Hepatocyte (in vitro differentiated cells): ENCODE data around the gene PPP6C. TPM values are rescaled to one million over a fixed set of nuclear protein-coding genes. Genes with fewer than 3 reads are reported as not detected.

ENCODE experiments used
- DNase-seq: peaks from one replicate; pipeline ENCODE4 v3.0.0-alpha.2; 2016; ENCODE audit warnings: low spot score
- H2AFZ ChIP-seq: fragments of 200-600 bp; sonication (generic); 2 replicates; pipeline ENCODE4 v1.6.0; 2016; ENCODE audit warnings: antibody characterized with exemption, mild to moderate bottlenecking
- H3K27ac ChIP-seq: fragments of 200-600 bp; sonication (generic); 2 replicates; pipeline ENCODE4 v1.5.1; 2016; ENCODE audit warnings: mild to moderate bottlenecking
- H3K27me3 ChIP-seq: fragments of 200-600 bp; sonication (generic); 2 replicates; pipeline ENCODE4 v1.6.1; 2016
- H3K36me3 ChIP-seq: fragments of 200-600 bp; sonication (generic); replicated peaks from 2 replicates; pipeline ENCODE4 v1.5.1; 2016; ENCODE audit warnings: low read depth; ENCODE audit not compliant: insufficient read depth
- H3K4me1 ChIP-seq: fragments of 200-600 bp; sonication (generic); 2 replicates; pipeline ENCODE4 v1.5.1; 2016; ENCODE audit warnings: mild to moderate bottlenecking, moderate library complexity; ENCODE audit not compliant: insufficient read depth
- H3K4me2 ChIP-seq: fragments of 200-600 bp; sonication (generic); 2 replicates; pipeline ENCODE4 v1.6.0; 2016
- H3K4me3 ChIP-seq: fragments of 200-600 bp; sonication (generic); 2 replicates; pipeline ENCODE4 v1.5.1; 2016; ENCODE audit warnings: mild to moderate bottlenecking
- H3K79me2 ChIP-seq: fragments of 200-600 bp; sonication (generic); 2 replicates; pipeline ENCODE4 v1.6.0; 2017; ENCODE audit warnings: mild to moderate bottlenecking
- H3K9me2 ChIP-seq: fragments of 200-600 bp; sonication (generic); replicated peaks from 2 replicates; pipeline ENCODE4 v1.6.0; 2017; ENCODE audit warnings: mild to moderate bottlenecking; ENCODE audit not compliant: insufficient read depth
- H3K9me3 ChIP-seq: fragments of 200-600 bp; sonication (generic); 2 replicates; pipeline ENCODE4 v1.5.1; 2016; ENCODE audit warnings: low read depth, mild to moderate bottlenecking
- H4K20me1 ChIP-seq: fragments of 200-600 bp; sonication (generic); 2 replicates; pipeline ENCODE4 v1.6.0; 2016; ENCODE audit warnings: mild to moderate bottlenecking; ENCODE audit not compliant: insufficient read depth, poor library complexity, severe bottlenecking
- EZH2 ChIP-seq: fragments of 200-600 bp; sonication (generic); IDR thresholded peaks from 2 replicates; pipeline ENCODE4 v1.6.1; 2016; ENCODE audit warnings: antibody characterized with exemption, mild to moderate bottlenecking, borderline replicate concordance
- EZH2phosphoT487 ChIP-seq: fragments of 200-600 bp; sonication (generic); IDR thresholded peaks from one replicate; pipeline ENCODE4 v1.6.1; 2018; ENCODE audit warnings: antibody characterized with exemption, mild to moderate bottlenecking, low read depth, moderate library complexity; ENCODE audit not compliant: unreplicated experiment, severe bottlenecking
- WGBS: methylation state at CpG from one replicate; pipeline ENCODE4 v1.1.6; 2016; ENCODE audit warnings: low lambda C conversion rate; ENCODE audit errors: missing lambda C conversion rate; 5-methylcytosine and 5-hydroxymethylcytosine counted together
- polyA plus RNA-seq: library from polyadenylated mRNA; unstranded; fragments of >200 nt; fragmentation: Nextera tagmentation; extraction: Ambion mirVana; gene quantifications from 2 replicates; pipeline ENCODE4 v1.2.1, GENCODE V29; 2016
- total RNA-seq: library from RNA; depleted of rRNA; stranded (reverse); fragments of >200 nt; gene quantifications from 2 replicates; pipeline ENCODE4 v1.2.3, GENCODE V29; 2014
- TF ChIP-seq, protein P1 (sequence below): fragments of 200-600 bp; sonication (generic); IDR thresholded peaks from 2 replicates; pipeline ENCODE4 v1.5.1; 2016; ENCODE audit warnings: antibody characterized with exemption, mild to moderate bottlenecking; ENCODE audit not compliant: poor library complexity

The PPP6C gene
- total and polyA plus RNA-seq, 2 experiments from 2014 or later = 24.7 to 36.2 TPM

DNA sequence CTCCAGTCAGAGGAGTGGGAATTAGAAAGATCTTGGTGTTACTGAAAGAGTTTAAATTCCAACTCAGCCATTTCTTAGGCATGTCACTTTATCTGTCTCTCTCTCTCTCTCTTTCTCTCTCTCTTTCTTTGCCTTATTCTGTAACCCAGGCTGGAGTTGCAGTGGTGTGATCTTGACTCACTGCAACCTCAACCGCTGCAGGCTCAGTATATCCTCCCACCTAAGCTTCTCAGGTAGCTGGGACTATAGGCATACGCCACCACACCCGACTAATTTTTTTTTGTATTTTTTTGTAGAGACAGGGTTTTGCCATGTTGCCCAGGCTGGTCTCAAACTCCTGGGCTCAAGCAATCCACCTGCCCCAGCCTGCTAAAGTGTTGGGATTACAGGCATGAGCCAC lies 29.0 kb upstream of the PPP6C start:
- Histone ChIP-seq H2AFZ (no peak overlapping the region), H3K27me3 (no peaks in the 10 kb centered on the region), H3K9me3 (no peaks in the 10 kb centered on the region), H3K79me2 (no peaks in the 10 kb centered on the region), H3K27ac (no peak overlapping the region), H4K20me1 (no peaks in the 10 kb centered on the region), H3K9me2 (no peaks in the 10 kb centered on the region), H3K4me1 (no peaks in the 10 kb centered on the region), H3K4me2 (no peak overlapping the region), H3K36me3 (no peaks in the 10 kb centered on the region), H3K4me3 (no peak overlapping the region)
- no peak for TF ChIP-seq EZH2phosphoT487
- TF ChIP-seq, protein P1, sequence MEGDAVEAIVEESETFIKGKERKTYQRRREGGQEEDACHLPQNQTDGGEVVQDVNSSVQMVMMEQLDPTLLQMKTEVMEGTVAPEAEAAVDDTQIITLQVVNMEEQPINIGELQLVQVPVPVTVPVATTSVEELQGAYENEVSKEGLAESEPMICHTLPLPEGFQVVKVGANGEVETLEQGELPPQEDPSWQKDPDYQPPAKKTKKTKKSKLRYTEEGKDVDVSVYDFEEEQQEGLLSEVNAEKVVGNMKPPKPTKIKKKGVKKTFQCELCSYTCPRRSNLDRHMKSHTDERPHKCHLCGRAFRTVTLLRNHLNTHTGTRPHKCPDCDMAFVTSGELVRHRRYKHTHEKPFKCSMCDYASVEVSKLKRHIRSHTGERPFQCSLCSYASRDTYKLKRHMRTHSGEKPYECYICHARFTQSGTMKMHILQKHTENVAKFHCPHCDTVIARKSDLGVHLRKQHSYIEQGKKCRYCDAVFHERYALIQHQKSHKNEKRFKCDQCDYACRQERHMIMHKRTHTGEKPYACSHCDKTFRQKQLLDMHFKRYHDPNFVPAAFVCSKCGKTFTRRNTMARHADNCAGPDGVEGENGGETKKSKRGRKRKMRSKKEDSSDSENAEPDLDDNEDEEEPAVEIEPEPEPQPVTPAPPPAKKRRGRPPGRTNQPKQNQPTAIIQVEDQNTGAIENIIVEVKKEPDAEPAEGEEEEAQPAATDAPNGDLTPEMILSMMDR = no peak
- TF ChIP-seq EZH2 = no peak
- no peak for DNase-seq
- WGBS = 96% methylated on average over 3 of the region's 3 CpGs

GRCh38 chr9:125214186-125214585 lies 24.6 kb upstream of the PPP6C start:
- Histone ChIP-seq H3K27ac (no peak overlapping the region), H3K4me3 (no peak overlapping the region), H3K9me3 (no peaks in the 10 kb centered on the region), H3K27me3 (no peaks in the 10 kb centered on the region), H3K9me2 (no peaks in the 10 kb centered on the region), H3K4me1 (no peaks in the 10 kb centered on the region), H3K79me2 (no peaks in the 10 kb centered on the region), H2AFZ (no peak overlapping the region), H4K20me1 (no peaks in the 10 kb centered on the region), H3K36me3 (no peaks in the 10 kb centered on the region), H3K4me2 (no peak overlapping the region)
- TF ChIP-seq EZH2phosphoT487 (no peak), EZH2 (no peak)
- TF ChIP-seq, protein P1 = no peak
- no peak for DNase-seq
- 90% methylated on average over 5 of the region's 5 CpGs for WGBS

- no peaks in the 10 kb centered on the region for H3K9me3 ChIP-seq
- no peak overlapping the region for H3K4me2 ChIP-seq
- no peak for DNase-seq
- no peaks in the 10 kb centered on the region for H4K20me1 ChIP-seq
- WGBS = 100% methylated on average over 3 of the region's 3 CpGs
- H3K27me3 ChIP-seq = no peaks in the 10 kb centered on the region
- H3K4me3 ChIP-seq = no peak overlapping the region
- H3K36me3 ChIP-seq = no peaks in the 10 kb centered on the region
- TF ChIP-seq EZH2 (no peak), EZH2phosphoT487 (no peak)
- TF ChIP-seq, protein P1 = no peak
- H3K9me2 ChIP-seq = no peaks in the 10 kb centered on the region
- H3K79me2 ChIP-seq = peaks cover 14% of the 10 kb centered on the region
- H3K27ac ChIP-seq = no peak overlapping the region
- no peak overlapping the region for H2AFZ ChIP-seq
- peaks cover 9% of the 10 kb centered on the region for H3K4me1 ChIP-seq
Measured at GRCh38 chr9:125204477-125204876, 14.9 kb upstream of the PPP6C start.
